ENCODE results near the gene THBS4. TPM values are rescaled to one million over a fixed set of nuclear protein-coding genes. Genes with fewer than 3 reads are reported as not detected.
A peak's percentile ranks its signal among the peaks of the same experiment; 100 is the strongest.

The THBS4 gene
- total and polyA plus RNA-seq, 12 donors: 41.1 to 180 (median 67.5) TPM

- H3K9me3 ChIP-seq: peaks cover 0 to 7% (median 0%) of the 10 kb centered on the region in 11 donors
- intact Hi-C loops (cut with DNase I): no loop called here
- peaks cover 0 to 22% (median 7%) of the 10 kb centered on the region in 9 donors for H3K4me1 ChIP-seq
- 61 to 63% methylated on average over 2 of the region's 2 CpGs for WGBS, 2 donors
- H3K27me3 ChIP-seq: no peaks in the 10 kb centered on the region
- DNase-seq (no peak), ATAC-seq (peak in 4 of 8 donors; percentile 28 to 60 (median 44))
- TF ChIP-seq CTCF (IDR thresholded peaks at IDR 0.05): no peak
- H3K4me3 ChIP-seq: no peak overlapping the region
- no peaks in the 10 kb centered on the region for H3K36me3 ChIP-seq
- peak overlapping the region in 1 of 10 donors; percentile 26 for H3K27ac ChIP-seq
Observed at GRCh38 chr5:80119372-80119771, 84.2 kb downstream of the THBS4 start.

DNA sequence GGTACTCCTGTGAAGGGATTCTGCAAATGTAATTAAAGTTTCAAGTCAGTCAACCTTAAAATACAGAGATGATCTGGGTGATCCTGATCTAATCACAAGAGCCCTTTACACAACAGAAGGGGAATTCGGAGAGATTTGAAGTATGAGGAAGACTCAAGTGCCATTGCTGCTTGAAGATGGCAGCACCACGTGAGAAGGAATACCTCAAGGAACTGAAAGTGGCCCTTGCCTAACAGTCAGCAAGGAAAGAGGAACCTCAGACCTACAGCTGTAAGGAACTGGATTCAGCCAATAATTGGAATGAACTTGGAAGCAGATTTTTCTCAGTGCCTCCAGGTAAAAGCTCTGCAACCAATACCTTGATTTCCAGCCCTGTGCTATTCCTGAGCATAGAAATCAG is 87.4 kb downstream of the THBS4 start:
- Histone ChIP-seq H3K27ac (peak overlapping the region in 1 of 10 donors; percentile 51), H3K4me3 (no peak overlapping the region), H3K27me3 (no peaks in the 10 kb centered on the region), H3K4me1 (peaks cover 0 to 52% (median 0%) of the 10 kb centered on the region in 9 donors), H3K36me3 (no peaks in the 10 kb centered on the region), H3K9me3 (peaks cover 0 to 8% (median 0%) of the 10 kb centered on the region in 11 donors)
- DNase-seq (no peak), ATAC-seq (peak in 2 of 8 donors; percentile 29 to 32)
- TF ChIP-seq CTCF (IDR thresholded peaks at IDR 0.05): no peak
- WGBS, 2 donors: 75 to 79% methylated on average over 2 of the region's 2 CpGs
- intact Hi-C loops (cut with DNase I): no loop called here

DNA sequence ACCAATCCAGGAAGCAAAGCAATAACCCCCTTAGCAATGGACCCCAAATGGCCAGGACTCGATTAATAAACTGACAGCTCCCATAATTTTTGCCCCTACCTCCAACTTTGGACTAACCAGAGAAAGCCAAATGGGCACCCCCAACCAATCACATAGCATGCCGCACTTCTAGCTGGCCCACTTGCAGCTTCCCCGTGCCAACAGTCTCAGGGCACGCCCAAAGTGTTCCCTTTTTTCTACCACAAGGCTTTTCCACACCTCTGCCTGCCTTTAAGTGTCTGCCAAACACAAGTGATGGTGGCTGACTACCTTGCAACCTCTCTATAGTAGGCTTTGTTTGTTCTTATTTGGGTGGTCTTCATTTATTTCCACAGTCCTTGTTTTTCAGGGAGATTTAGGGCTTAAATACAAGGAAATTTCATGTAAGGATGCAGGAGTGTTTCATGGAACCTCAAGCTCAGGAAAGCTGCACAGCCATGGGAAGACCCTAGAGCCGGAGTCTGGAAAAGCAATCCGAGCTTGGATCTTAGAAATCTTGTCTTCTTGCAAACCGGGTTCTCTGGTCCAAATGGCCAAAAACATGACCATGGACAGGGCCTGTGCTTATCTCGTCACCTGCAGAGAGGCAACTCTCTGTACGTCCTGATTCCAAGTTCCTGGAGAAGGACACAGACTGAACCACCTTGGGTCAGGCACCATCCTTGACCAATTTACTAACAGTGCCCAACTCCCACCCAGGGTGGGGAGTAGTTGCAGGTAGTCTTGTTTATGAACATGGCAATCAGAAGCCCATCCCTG is 89.2 kb downstream of the THBS4 start:
- 91 to 93% methylated on average over 9 of the region's 9 CpGs for WGBS, 2 donors
- intact Hi-C loops (cut with DNase I): no loop called here
- peaks cover 0 to 64% (median 0%) of the 10 kb centered on the region in 9 donors for H3K4me1 ChIP-seq

More for the DNA sequence above, 89.2 kb downstream of the THBS4 start:
- no peak overlapping the region for H3K27ac ChIP-seq
- TF ChIP-seq CTCF (IDR thresholded peaks at IDR 0.05): no peak
- ATAC-seq: no peak
- H3K36me3 ChIP-seq: no peaks in the 10 kb centered on the region
- H3K27me3 ChIP-seq: no peaks in the 10 kb centered on the region
- no peak overlapping the region for H3K4me3 ChIP-seq
- DNase-seq: no peak
- peaks cover 0 to 5% (median 0%) of the 10 kb centered on the region in 11 donors for H3K9me3 ChIP-seq
